ENCODE results near the gene KSR2. TPM values are rescaled to one million over a fixed set of nuclear protein-coding genes. Genes with fewer than 3 reads are reported as not detected.

KSR2 gene
- total and polyA plus RNA-seq, 2 of the 4 experiments (the other 2 are of a cell fraction): not detected

- Histone ChIP-seq H2AFZ (replicated peaks; ENCODE audit: low read length, poor library complexity) (no peak overlapping the region), H3K56ac (ENCODE audit: extremely low read depth, insufficient read depth, low read length) (no peak overlapping the region), H3K9ac (ENCODE audit: low read depth, low read length) (no peak overlapping the region), H2AK5ac (ENCODE audit: low read depth, low read length) (no peak overlapping the region), H4K91ac (ENCODE audit: insufficient read depth, low read depth, low read length) (no peak overlapping the region), H3K18ac (ENCODE audit: low read depth, low read length) (no peak overlapping the region), H3K27me3 (ENCODE audit: control insufficient read depth, insufficient read depth, low read length) (no peaks in the 10 kb centered on the region), H2BK120ac (ENCODE audit: low read depth, low read length) (no peak overlapping the region), H3K4ac (ENCODE audit: low read depth, low read length) (no peak overlapping the region), H3K36me3 (ENCODE audit: control insufficient read depth, insufficient read depth, low read length) (no peaks in the 10 kb centered on the region), H3K27ac (ENCODE audit: insufficient read depth, low read length) (no peak overlapping the region), H3K14ac (replicated peaks; ENCODE audit: low read depth, low read length) (no peak overlapping the region), H2BK5ac (ENCODE audit: low read depth, low read length, poor library complexity, severe bottlenecking) (no peak overlapping the region), H2BK15ac (ENCODE audit: low read depth, low read length) (no peak overlapping the region), H2BK20ac (ENCODE audit: low read depth, low read length) (no peak overlapping the region), H4K20me1 (ENCODE audit: insufficient read depth, low read length) (no peaks in the 10 kb centered on the region), H3K23ac (ENCODE audit: low read depth, low read length) (no peak overlapping the region), H4K5ac (ENCODE audit: low read depth, low read length) (no peak overlapping the region), H3K79me1 (ENCODE audit: low read depth in 1 of 2, low read length in 2 of 2) (no peaks in the 10 kb centered on the region), H3K4me1 (ENCODE audit: control insufficient read depth, insufficient read depth, low read length) (no peaks in the 10 kb centered on the region), H3K9me1 (ENCODE audit: insufficient read depth, low read length) (no peaks in the 10 kb centered on the region), H4K8ac (ENCODE audit: low read depth in 2 of 2, low read length in 2 of 2) (no peak overlapping the region), H3K9me3 (ENCODE audit: control insufficient read depth, insufficient read depth, low read length) (peaks cover 34% of the 10 kb centered on the region), H2AK9ac (replicated peaks; ENCODE audit: low read depth, low read length, poor library complexity) (no peak overlapping the region), H3K4me2 (ENCODE audit: low read depth, low read length) (no peak overlapping the region), H3K4me3 (ENCODE audit: insufficient read depth, low read depth, low read length) (no peak overlapping the region)
- CTCF ChIA-PET: no interaction called here
- dilution Hi-C loops (cut with HindIII; ENCODE audit: low sequenced_read_pairs, unreplicated experiment) (no loop called here), intact Hi-C loops (cut with micrococcal nuclease) (no loop called here), in situ Hi-C loops (cut with MboI; ENCODE audit: low sequenced_read_pairs) (no loop called here)
- DNase-seq: no peak
- POLR2A ChIA-PET (ENCODE audit: unreplicated experiment): no interaction called here
- ATAC-seq (ENCODE audit: low read depth): no peak
- no TSS peak for BruUV-seq (replicated peaks)
- WGBS, 2 experiments (ENCODE audit: extremely low coverage in 2 of 2, insufficient read length in 1 of 2): no CpG with 5 or more reads among the region's 2 CpGs
- TF ChIP-seq CTCF (conservative IDR thresholded peaks at IDR 0.05; ENCODE audit: low read depth, low read length) (no peak), NFE2L2 (IDR thresholded peaks at IDR 0.05; ENCODE audit: low read depth, low read length) (no peak), ELK1 (IDR thresholded peaks at IDR 0.05; ENCODE audit: borderline replicate concordance, low read depth, low read length) (no peak), CHD1 (IDR thresholded peaks at IDR 0.05; ENCODE audit: low read depth, low read length) (no peak), BHLHE40 (IDR thresholded peaks at IDR 0.05; ENCODE audit: low read depth, low read length) (no peak), CEBPB (IDR thresholded peaks at IDR 0.05; ENCODE audit: low read depth, low read length) (no peak), RCOR1 (IDR thresholded peaks at IDR 0.05; ENCODE audit: insufficient replicate concordance, low read length) (no peak), MAZ (IDR thresholded peaks at IDR 0.05; ENCODE audit: borderline replicate concordance, low read depth, low read length) (no peak), MAFK (IDR thresholded peaks at IDR 0.05; ENCODE audit: low read depth, low read length) (no peak)
These were observed 160.8 kb downstream of the KSR2 start for GRCh38 chr12:117807946-117808345.

All from IMR-90 (cell line).